Natural killer cell (primary cell): ENCODE data around the gene TMEM108. TPM values are rescaled to one million over a fixed set of nuclear protein-coding genes. Genes with fewer than 3 reads are reported as not detected.

Source experiments
- ATAC-seq, 3 donors: fragments of 150-1000 bp in 2 of 3; fragments of 200-7000 bp in 1 of 3; cut with Tn5 transposase; 1 replicate in 1 of 3; 2 replicates in 2 of 3; pipeline ENCODE4 v1.10.0; 2021; ENCODE audit warnings: mild to moderate bottlenecking in 2 of 3, moderate library complexity in 2 of 3
- DNase-seq, 2 donors: peaks; one replicate each; pipeline versions ENCODE4 v3.0.0 to v3.0.0-alpha.2; 2013 to 2021; ENCODE audit warnings: mixed read lengths in 1 of 2
- H3K27ac ChIP-seq: one replicate; pipeline ENCODE4 v1.5.1; 2013; ENCODE audit warnings: mild to moderate bottlenecking, low read length
- H3K27me3 ChIP-seq: one replicate; pipeline ENCODE4 v1.6.1; 2013; ENCODE audit warnings: low read length; ENCODE audit not compliant: control insufficient read depth, insufficient read depth
- H3K36me3 ChIP-seq: one replicate; pipeline ENCODE4 v1.6.1; 2013; ENCODE audit warnings: low read length; ENCODE audit not compliant: control insufficient read depth, insufficient read depth
- H3K4me1 ChIP-seq: one replicate; pipeline ENCODE4 v1.6.1; 2013; ENCODE audit warnings: low read length; ENCODE audit not compliant: control insufficient read depth, insufficient read depth
- H3K4me3 ChIP-seq: one replicate; pipeline ENCODE4 v1.5.1; 2013; ENCODE audit warnings: low read length
- H3K9me3 ChIP-seq: one replicate; pipeline ENCODE4 v1.6.1; 2013; ENCODE audit warnings: low read length; ENCODE audit not compliant: control insufficient read depth, insufficient read depth
- H3K27ac Mint-ChIP-seq, 2 donors: one replicate each; pipeline ENCODE4 v1.8.0; 2022; ENCODE audit warnings: mild to moderate bottlenecking in 2 of 2, mixed read lengths in 2 of 2, moderate library complexity in 1 of 2
- H3K27me3 Mint-ChIP-seq, 2 donors: one replicate each; pipeline ENCODE4 v1.8.0; 2022; ENCODE audit warnings: low read depth in 2 of 2, mixed read lengths in 2 of 2
- H3K36me3 Mint-ChIP-seq: one replicate; pipeline ENCODE4 v1.8.0; 2022; ENCODE audit warnings: mixed read lengths
- H3K4me1 Mint-ChIP-seq, 2 donors: one replicate each; pipeline ENCODE4 v1.8.0; 2022; ENCODE audit warnings: mixed read lengths in 2 of 2
- H3K4me3 Mint-ChIP-seq: one replicate; pipeline ENCODE4 v1.8.0; 2022; ENCODE audit warnings: mild to moderate bottlenecking, moderate library complexity, mixed read lengths
- H3K9me3 Mint-ChIP-seq, 2 donors: one replicate each; pipeline ENCODE4 v1.8.0; 2022; ENCODE audit warnings: mixed read lengths in 2 of 2
- CTCF ChIP-seq: fragments of 200-600 bp; IDR thresholded peaks from one replicate; pipeline ENCODE4 v1.8.0; 2022; ENCODE audit warnings: antibody characterized with exemption
- WGBS: methylation state at CpG from one replicate; pipeline ENCODE4 v1.1.7; 2013; ENCODE audit warnings: missing lambda C conversion rate; ENCODE audit not compliant: insufficient coverage; 5-methylcytosine and 5-hydroxymethylcytosine counted together
- intact Hi-C: fragments of 100-400 bp; cut with micrococcal nuclease; formaldehyde crosslinking; loops from one replicate; pipeline ENCODE4 v1.14.2; 2022
- total RNA-seq, 4 donors: library from RNA; stranded (reverse); fragments of 120-200 nt in 1 of 4; gene quantifications; one replicate each; pipeline versions ENCODE4 v1.2.3 to v1.2.4, GENCODE V29; 2013 to 2022

The TMEM108 gene
- total RNA-seq, 3 donors from 2014 or later (not counting 1 experiment from before 2014, with no cell fraction given) = not detected

GRCh38 chr3:133137042-133137996 lies 99.1 kb downstream of the TMEM108 start:
- no peaks in the 10 kb centered on the region for H3K27me3 ChIP-seq
- DNase-seq (no peak), ATAC-seq (no peak)
- H3K27ac ChIP-seq = no peak overlapping the region
- Mint-ChIP-seq H3K27me3 (no peaks in the 10 kb centered on the region), H3K4me3 (no peak overlapping the region), H3K36me3 (no peaks in the 10 kb centered on the region), H3K4me1 (no peaks in the 10 kb centered on the region), H3K9me3 (peaks cover 0 to 4% of the 10 kb centered on the region in 2 donors), H3K27ac (no peak overlapping the region)
- no peaks in the 10 kb centered on the region for H3K4me1 ChIP-seq
- WGBS = 90% methylated on average over 12 of the region's 12 CpGs
- intact Hi-C loops = no loop called here
- H3K36me3 ChIP-seq = no peaks in the 10 kb centered on the region
- H3K9me3 ChIP-seq = peaks cover 2% of the 10 kb centered on the region
- no peak for TF ChIP-seq CTCF
- H3K4me3 ChIP-seq = no peak overlapping the region

GRCh38 chr3:133138017-133138416 lies 99.8 kb downstream of the TMEM108 start:
- Mint-ChIP-seq H3K4me1 (no peaks in the 10 kb centered on the region), H3K27me3 (no peaks in the 10 kb centered on the region), H3K9me3 (peaks cover 0 to 2% of the 10 kb centered on the region in 2 donors), H3K36me3 (no peaks in the 10 kb centered on the region), H3K27ac (no peak overlapping the region), H3K4me3 (no peak overlapping the region)
- ATAC-seq = no peak
- intact Hi-C loops = no loop called here
- WGBS = no CpG with 5 or more reads among the region's 1 CpG
- Histone ChIP-seq H3K36me3 (no peaks in the 10 kb centered on the region), H3K9me3 (peaks cover 2% of the 10 kb centered on the region), H3K27me3 (no peaks in the 10 kb centered on the region), H3K27ac (no peak overlapping the region), H3K4me3 (no peak overlapping the region), H3K4me1 (no peaks in the 10 kb centered on the region)
- no peak for DNase-seq
- TF ChIP-seq CTCF = no peak

DNA sequence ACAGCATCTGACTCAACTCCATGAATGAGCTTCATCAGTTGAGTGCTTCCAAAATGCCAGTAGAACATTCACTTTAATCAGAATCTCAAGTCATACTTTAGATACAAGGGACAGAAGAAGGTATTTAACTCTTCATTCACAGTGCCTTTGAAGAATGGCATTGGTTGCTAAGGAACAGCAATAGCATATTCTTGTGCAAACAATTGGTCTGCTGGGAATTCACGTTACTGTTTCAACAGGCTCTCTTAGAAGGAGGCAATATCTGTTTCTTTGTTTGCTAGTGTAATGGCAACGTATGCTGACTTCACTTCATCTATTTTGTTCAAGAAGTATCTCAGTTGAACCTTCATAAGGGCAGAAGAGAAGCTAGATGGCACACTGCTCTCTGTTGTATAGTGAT lies 113.9 kb downstream of the TMEM108 start:
- TF ChIP-seq CTCF = no peak
- ATAC-seq (no peak), DNase-seq (no peak)
- H3K27ac Mint-ChIP-seq = no peak overlapping the region
- H3K27me3 Mint-ChIP-seq = no peaks in the 10 kb centered on the region
- H3K4me1 Mint-ChIP-seq = no peaks in the 10 kb centered on the region
- H3K9me3 Mint-ChIP-seq = peaks cover 2 to 6% of the 10 kb centered on the region in 2 donors
- Histone ChIP-seq H3K27ac (no peak overlapping the region), H3K36me3 (no peaks in the 10 kb centered on the region), H3K9me3 (no peaks in the 10 kb centered on the region), H3K4me1 (no peaks in the 10 kb centered on the region), H3K4me3 (no peak overlapping the region), H3K27me3 (no peaks in the 10 kb centered on the region)
- WGBS = 71% methylated on average over 2 of the region's 2 CpGs
- intact Hi-C loops = no loop called here
- no peaks in the 10 kb centered on the region for H3K36me3 Mint-ChIP-seq
- no peak overlapping the region for H3K4me3 Mint-ChIP-seq
